HL-60 (cell line): ENCODE data around the gene FAM229A.

Experiments used
- DNase-seq, 2 experiments: peaks; one replicate each; pipeline ENCODE4 v3.0.0-alpha.2; 2010 to 2020; ENCODE audit warnings: low read depth in 1 of 2, low spot score in 1 of 2
- H3K27ac ChIP-seq: fragments of 250-450 bp; sonication (Bioruptor Pico); replicated peaks from 2 replicates; pipeline ENCODE4 v1.5.1; 2020; ENCODE audit warnings: mild to moderate bottlenecking, moderate library complexity
- H3K27me3 ChIP-seq: fragments of 250-450 bp; sonication (Bioruptor Pico); 2 replicates; pipeline ENCODE4 v1.5.1; 2021; ENCODE audit warnings: mild to moderate bottlenecking, moderate library complexity; ENCODE audit not compliant: insufficient read depth, poor library complexity, severe bottlenecking
- H3K4me3 ChIP-seq: replicated peaks from 2 replicates; pipeline ENCODE4 v1.5.1; 2011; ENCODE audit warnings: mild to moderate bottlenecking, control low read depth, low read length; ENCODE audit not compliant: insufficient read depth
- GABPA ChIP-seq: IDR thresholded peaks from 2 replicates; pipeline ENCODE4 v1.6.1; 2012; ENCODE audit warnings: low read depth
- POLR2AphosphoS5 ChIP-seq: IDR thresholded peaks from 2 replicates; pipeline ENCODE4 v1.6.1; 2012; ENCODE audit warnings: low read depth
- SPI1 ChIP-seq: IDR thresholded peaks from 2 replicates; pipeline ENCODE4 v1.6.1; 2012; ENCODE audit warnings: low read depth, mild to moderate bottlenecking, borderline replicate concordance
- TF ChIP-seq, protein P1 (sequence below): IDR thresholded peaks from one replicate; pipeline ENCODE4 v1.5.1; 2011; ENCODE audit warnings: low read length, control low read depth, inconsistent platforms; ENCODE audit not compliant: insufficient read depth
- TF ChIP-seq, protein P2 (sequence below): IDR thresholded peaks from 2 replicates; pipeline ENCODE4 v1.6.1; 2012; ENCODE audit warnings: low read depth; ENCODE audit not compliant: insufficient replicate concordance

The FAM229A gene

DNA sequence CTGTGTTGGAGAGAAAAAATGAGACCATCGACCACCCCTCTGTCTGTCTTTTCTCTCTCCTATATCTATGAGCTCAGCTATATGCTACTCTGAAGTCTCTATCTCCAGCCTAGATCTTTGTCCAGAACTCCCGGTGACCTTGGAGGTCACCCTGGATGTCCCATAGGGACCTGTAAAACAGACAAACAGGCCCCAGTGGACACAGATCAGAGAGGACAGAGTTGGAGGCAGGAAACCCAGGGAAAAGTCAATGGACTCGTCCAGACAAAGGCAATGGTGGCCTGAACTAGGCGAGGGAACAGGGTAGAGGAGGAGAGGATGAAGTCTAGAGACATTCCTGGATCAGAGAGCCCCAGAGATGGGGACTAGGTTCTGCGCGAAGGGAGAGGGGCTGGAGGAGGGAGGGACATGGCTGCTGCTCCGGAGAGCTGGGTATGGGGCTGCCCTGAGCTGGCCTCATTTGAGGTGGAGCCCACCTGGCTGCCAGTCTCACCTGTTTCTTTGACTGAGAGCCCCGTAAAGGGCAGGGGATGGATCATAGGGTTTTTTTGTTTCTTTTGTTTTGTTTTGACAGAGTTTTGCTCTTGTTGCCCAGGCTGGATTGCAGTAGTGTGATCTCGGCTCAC lies 15.6 kb downstream of the FAM229A start:
- TF ChIP-seq, protein P1, sequence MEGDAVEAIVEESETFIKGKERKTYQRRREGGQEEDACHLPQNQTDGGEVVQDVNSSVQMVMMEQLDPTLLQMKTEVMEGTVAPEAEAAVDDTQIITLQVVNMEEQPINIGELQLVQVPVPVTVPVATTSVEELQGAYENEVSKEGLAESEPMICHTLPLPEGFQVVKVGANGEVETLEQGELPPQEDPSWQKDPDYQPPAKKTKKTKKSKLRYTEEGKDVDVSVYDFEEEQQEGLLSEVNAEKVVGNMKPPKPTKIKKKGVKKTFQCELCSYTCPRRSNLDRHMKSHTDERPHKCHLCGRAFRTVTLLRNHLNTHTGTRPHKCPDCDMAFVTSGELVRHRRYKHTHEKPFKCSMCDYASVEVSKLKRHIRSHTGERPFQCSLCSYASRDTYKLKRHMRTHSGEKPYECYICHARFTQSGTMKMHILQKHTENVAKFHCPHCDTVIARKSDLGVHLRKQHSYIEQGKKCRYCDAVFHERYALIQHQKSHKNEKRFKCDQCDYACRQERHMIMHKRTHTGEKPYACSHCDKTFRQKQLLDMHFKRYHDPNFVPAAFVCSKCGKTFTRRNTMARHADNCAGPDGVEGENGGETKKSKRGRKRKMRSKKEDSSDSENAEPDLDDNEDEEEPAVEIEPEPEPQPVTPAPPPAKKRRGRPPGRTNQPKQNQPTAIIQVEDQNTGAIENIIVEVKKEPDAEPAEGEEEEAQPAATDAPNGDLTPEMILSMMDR, result no peak
- TF ChIP-seq SPI1 (no peak), POLR2AphosphoS5 (no peak), GABPA (no peak)
- TF ChIP-seq, protein P2, sequence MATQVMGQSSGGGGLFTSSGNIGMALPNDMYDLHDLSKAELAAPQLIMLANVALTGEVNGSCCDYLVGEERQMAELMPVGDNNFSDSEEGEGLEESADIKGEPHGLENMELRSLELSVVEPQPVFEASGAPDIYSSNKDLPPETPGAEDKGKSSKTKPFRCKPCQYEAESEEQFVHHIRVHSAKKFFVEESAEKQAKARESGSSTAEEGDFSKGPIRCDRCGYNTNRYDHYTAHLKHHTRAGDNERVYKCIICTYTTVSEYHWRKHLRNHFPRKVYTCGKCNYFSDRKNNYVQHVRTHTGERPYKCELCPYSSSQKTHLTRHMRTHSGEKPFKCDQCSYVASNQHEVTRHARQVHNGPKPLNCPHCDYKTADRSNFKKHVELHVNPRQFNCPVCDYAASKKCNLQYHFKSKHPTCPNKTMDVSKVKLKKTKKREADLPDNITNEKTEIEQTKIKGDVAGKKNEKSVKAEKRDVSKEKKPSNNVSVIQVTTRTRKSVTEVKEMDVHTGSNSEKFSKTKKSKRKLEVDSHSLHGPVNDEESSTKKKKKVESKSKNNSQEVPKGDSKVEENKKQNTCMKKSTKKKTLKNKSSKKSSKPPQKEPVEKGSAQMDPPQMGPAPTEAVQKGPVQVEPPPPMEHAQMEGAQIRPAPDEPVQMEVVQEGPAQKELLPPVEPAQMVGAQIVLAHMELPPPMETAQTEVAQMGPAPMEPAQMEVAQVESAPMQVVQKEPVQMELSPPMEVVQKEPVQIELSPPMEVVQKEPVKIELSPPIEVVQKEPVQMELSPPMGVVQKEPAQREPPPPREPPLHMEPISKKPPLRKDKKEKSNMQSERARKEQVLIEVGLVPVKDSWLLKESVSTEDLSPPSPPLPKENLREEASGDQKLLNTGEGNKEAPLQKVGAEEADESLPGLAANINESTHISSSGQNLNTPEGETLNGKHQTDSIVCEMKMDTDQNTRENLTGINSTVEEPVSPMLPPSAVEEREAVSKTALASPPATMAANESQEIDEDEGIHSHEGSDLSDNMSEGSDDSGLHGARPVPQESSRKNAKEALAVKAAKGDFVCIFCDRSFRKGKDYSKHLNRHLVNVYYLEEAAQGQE, result no peak
- no peak overlapping the region for H3K27ac ChIP-seq
- no peaks in the 10 kb centered on the region for H3K27me3 ChIP-seq
- no peak for DNase-seq
- H3K4me3 ChIP-seq, result no peak overlapping the region

DNA sequence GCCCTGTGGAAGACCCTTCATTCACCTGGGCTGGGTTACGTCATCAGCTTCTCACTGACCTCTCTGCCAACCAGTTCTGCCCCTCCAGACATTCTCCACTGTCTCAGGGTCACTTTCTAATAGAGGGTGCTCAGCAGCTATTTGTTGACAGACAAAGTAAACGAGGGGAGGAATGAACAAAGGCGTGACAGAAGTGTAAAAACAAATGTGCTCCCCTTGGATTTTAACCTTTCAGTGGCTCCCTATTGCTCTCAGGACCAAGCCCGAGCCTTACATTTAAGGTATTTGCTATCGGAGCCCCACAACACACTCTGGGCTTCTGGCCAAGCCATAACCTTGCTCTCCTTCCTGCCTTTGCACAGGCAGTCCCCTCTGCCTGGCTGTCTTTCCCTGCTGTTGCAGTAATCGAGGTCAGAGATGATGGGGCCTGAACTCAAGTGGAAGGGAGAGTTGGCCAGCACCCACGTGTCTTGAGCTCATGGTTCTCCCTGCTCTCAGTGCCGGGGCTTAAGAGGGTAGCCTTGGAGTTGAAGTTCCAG lies 16.9 kb downstream of the FAM229A start:
- Histone ChIP-seq H3K4me3 (no peak overlapping the region), H3K27me3 (no peaks in the 10 kb centered on the region), H3K27ac (no peak overlapping the region)
- DNase-seq, result no peak
- no peak for TF ChIP-seq GABPA
- no peak for TF ChIP-seq POLR2AphosphoS5
- TF ChIP-seq, protein P1, result no peak
- TF ChIP-seq, protein P2, result no peak
- TF ChIP-seq SPI1, result no peak

DNA sequence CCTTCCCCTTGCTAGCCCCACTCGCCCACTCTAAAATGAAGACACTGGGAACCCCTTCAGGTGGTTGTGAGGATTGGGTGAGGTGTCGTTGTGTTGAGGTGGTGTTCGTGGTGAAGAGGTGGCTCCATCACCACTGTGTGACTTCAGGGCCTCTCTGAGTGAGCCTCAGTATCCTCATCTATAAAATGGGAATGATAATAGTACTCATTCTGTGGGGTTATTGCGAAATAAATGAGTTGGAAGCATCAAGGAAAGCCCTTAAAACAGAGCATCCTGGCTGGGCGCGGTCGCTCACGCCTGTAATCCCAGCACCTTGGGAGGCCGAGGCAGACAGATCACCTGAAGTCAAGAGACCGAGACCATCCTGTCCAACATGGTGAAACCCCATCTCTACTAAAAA lies 19.6 kb downstream of the FAM229A start:
- no peak overlapping the region for H3K4me3 ChIP-seq
- no peak for TF ChIP-seq SPI1
- TF ChIP-seq, protein P2, result no peak
- TF ChIP-seq GABPA, result no peak
- TF ChIP-seq POLR2AphosphoS5, result no peak
- TF ChIP-seq, protein P1, result no peak
- H3K27ac ChIP-seq, result no peak overlapping the region
- H3K27me3 ChIP-seq, result no peaks in the 10 kb centered on the region
- DNase-seq, result no peak
